Osteocyte (in vitro differentiated cells): ENCODE measurements around the gene ASB13. TPM values are rescaled to one million over a fixed set of nuclear protein-coding genes. Genes with fewer than 3 reads are reported as not detected.

Source experiments
- DNase-seq: peaks from one replicate; pipeline ENCODE4 v3.0.0; 2021; ENCODE audit warnings: mixed read lengths; ENCODE audit not compliant: unreplicated experiment; ENCODE audit errors: extremely low spot score
- H3K27ac Mint-ChIP-seq: one replicate; pipeline ENCODE4 v1.8.0; 2021; ENCODE audit warnings: mild to moderate bottlenecking, mixed read lengths; ENCODE audit not compliant: unreplicated experiment
- H3K27me3 Mint-ChIP-seq: one replicate; pipeline ENCODE4 v1.8.0; 2021; ENCODE audit warnings: mixed read lengths; ENCODE audit not compliant: unreplicated experiment
- H3K36me3 Mint-ChIP-seq: one replicate; pipeline ENCODE4 v1.8.0; 2021; ENCODE audit warnings: mixed read lengths; ENCODE audit not compliant: unreplicated experiment
- H3K4me1 Mint-ChIP-seq: one replicate; pipeline ENCODE4 v1.8.0; 2021; ENCODE audit warnings: mixed read lengths; ENCODE audit not compliant: unreplicated experiment
- H3K4me3 Mint-ChIP-seq: one replicate; pipeline ENCODE4 v1.8.0; 2021; ENCODE audit warnings: mild to moderate bottlenecking, moderate library complexity, mixed read lengths; ENCODE audit not compliant: unreplicated experiment
- H3K9me3 Mint-ChIP-seq: one replicate; pipeline ENCODE4 v1.8.0; 2021; ENCODE audit warnings: mixed read lengths; ENCODE audit not compliant: unreplicated experiment
- CTCF ChIP-seq: fragments of 200-600 bp; sonication (generic); IDR thresholded peaks from 2 replicates; pipeline ENCODE4 v1.5.0; 2021; ENCODE audit warnings: antibody characterized with exemption, mild to moderate bottlenecking, moderate library complexity
- total RNA-seq: library from RNA; stranded (reverse); gene quantifications from 2 replicates; pipeline ENCODE4 v1.2.1, GENCODE V29; 2021

The ASB13 gene
- total RNA-seq, 1 donor from 2014 or later: 18.4 TPM

GRCh38 chr10:5628451-5629302, 37.7 kb downstream of the ASB13 start:
- no peaks in the 10 kb centered on the region for H3K9me3 Mint-ChIP-seq
- no peaks in the 10 kb centered on the region for H3K27me3 Mint-ChIP-seq
- no peak for TF ChIP-seq CTCF
- H3K36me3 Mint-ChIP-seq: no peaks in the 10 kb centered on the region
- H3K4me3 Mint-ChIP-seq: peak overlapping the region; percentile 61
- H3K27ac Mint-ChIP-seq: peak overlapping the region; percentile 80
- peaks cover 15% of the 10 kb centered on the region for H3K4me1 Mint-ChIP-seq
- no peak for DNase-seq

GRCh38 chr10:5627486-5628044, 38.8 kb downstream of the ASB13 start:
- Mint-ChIP-seq H3K4me1 (peaks cover 15% of the 10 kb centered on the region), H3K27ac (no peak overlapping the region), H3K36me3 (no peaks in the 10 kb centered on the region), H3K27me3 (no peaks in the 10 kb centered on the region), H3K9me3 (no peaks in the 10 kb centered on the region), H3K4me3 (no peak overlapping the region)
- DNase-seq: no peak
- no peak for TF ChIP-seq CTCF

DNA sequence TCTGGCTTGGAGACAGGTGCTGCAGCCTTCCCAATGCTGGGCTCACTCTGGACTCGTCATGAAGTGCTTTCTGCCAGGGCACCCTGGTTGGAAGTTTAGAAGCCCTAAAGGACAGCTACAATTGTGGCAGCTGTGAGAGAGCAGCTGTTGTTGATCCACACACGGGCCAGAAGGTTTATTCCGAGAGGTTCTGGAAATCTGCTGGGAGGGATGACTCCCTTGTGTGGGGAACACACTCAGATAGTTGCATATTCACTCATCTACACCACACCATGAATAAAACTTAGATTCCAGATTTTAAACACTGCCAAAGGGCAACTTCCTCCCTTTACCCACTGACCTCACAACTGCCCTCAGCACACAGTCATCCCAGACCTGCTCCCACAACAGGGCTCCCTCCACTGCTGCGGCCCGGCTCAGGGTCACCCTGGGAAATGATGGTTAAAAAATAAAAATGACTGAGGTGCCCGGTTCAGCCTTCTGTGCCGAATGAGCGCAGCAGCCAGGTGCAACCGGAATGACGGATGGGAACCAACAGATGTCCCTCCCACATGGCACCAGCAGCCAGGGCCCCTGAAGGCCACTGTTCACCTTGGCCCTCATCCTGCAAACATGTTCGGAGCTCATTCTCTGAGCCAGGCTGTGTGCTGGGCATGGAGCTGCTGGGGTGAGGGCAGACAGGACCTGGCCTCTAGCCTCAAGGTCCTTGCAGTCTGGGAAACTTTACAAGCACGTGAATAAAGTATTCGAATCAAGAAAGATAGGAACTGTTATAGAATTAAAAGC, 40.2 kb downstream of the ASB13 start:
- DNase-seq: no peak
- H3K9me3 Mint-ChIP-seq: no peaks in the 10 kb centered on the region
- TF ChIP-seq CTCF: no peak
- H3K4me1 Mint-ChIP-seq: peaks cover 15% of the 10 kb centered on the region
- H3K27ac Mint-ChIP-seq: no peak overlapping the region
- H3K4me3 Mint-ChIP-seq: no peak overlapping the region
- H3K36me3 Mint-ChIP-seq: no peaks in the 10 kb centered on the region
- H3K27me3 Mint-ChIP-seq: no peaks in the 10 kb centered on the region

GRCh38 chr10:5624701-5625100, 41.7 kb downstream of the ASB13 start:
- Mint-ChIP-seq H3K36me3 (no peaks in the 10 kb centered on the region), H3K27ac (no peak overlapping the region), H3K4me3 (no peak overlapping the region), H3K9me3 (no peaks in the 10 kb centered on the region), H3K4me1 (peaks cover 20% of the 10 kb centered on the region), H3K27me3 (no peaks in the 10 kb centered on the region)
- no peak for DNase-seq
- no peak for TF ChIP-seq CTCF
